Measurements from ENCODE around the gene TEC.
A peak's percentile ranks its signal among the peaks of the same experiment; 100 is the strongest.

GRCh38 chr4:48315728-48316630, 46.3 kb upstream of the TEC start:
- TF ChIP-seq POLR2AphosphoS5 (IDR thresholded peaks at IDR 0.05) = peak in 1 of 3 donors; percentile 19
- TF ChIP-seq, protein P1, sequence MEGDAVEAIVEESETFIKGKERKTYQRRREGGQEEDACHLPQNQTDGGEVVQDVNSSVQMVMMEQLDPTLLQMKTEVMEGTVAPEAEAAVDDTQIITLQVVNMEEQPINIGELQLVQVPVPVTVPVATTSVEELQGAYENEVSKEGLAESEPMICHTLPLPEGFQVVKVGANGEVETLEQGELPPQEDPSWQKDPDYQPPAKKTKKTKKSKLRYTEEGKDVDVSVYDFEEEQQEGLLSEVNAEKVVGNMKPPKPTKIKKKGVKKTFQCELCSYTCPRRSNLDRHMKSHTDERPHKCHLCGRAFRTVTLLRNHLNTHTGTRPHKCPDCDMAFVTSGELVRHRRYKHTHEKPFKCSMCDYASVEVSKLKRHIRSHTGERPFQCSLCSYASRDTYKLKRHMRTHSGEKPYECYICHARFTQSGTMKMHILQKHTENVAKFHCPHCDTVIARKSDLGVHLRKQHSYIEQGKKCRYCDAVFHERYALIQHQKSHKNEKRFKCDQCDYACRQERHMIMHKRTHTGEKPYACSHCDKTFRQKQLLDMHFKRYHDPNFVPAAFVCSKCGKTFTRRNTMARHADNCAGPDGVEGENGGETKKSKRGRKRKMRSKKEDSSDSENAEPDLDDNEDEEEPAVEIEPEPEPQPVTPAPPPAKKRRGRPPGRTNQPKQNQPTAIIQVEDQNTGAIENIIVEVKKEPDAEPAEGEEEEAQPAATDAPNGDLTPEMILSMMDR (IDR thresholded peaks at IDR 0.05) = peak in 5 of 7 experiments; percentile 33 to 66 (median 53)
